B cell (primary cell): ENCODE measurements around the gene FYCO1.

Experiments used
- EZH2 ChIP-seq: IDR thresholded peaks from 2 replicates; pipeline ENCODE4 v1.6.1; 2012; ENCODE audit warnings: borderline replicate concordance, low read depth, mild to moderate bottlenecking, moderate library complexity, low read length; ENCODE audit not compliant: insufficient read depth, poor library complexity, severe bottlenecking
- TF ChIP-seq, protein P1 (sequence below): fragments of 200-600 bp; IDR thresholded peaks from one replicate; pipeline ENCODE4 v1.8.0; 2022; ENCODE audit warnings: antibody characterized with exemption, mild to moderate bottlenecking

- TF ChIP-seq, protein P1, sequence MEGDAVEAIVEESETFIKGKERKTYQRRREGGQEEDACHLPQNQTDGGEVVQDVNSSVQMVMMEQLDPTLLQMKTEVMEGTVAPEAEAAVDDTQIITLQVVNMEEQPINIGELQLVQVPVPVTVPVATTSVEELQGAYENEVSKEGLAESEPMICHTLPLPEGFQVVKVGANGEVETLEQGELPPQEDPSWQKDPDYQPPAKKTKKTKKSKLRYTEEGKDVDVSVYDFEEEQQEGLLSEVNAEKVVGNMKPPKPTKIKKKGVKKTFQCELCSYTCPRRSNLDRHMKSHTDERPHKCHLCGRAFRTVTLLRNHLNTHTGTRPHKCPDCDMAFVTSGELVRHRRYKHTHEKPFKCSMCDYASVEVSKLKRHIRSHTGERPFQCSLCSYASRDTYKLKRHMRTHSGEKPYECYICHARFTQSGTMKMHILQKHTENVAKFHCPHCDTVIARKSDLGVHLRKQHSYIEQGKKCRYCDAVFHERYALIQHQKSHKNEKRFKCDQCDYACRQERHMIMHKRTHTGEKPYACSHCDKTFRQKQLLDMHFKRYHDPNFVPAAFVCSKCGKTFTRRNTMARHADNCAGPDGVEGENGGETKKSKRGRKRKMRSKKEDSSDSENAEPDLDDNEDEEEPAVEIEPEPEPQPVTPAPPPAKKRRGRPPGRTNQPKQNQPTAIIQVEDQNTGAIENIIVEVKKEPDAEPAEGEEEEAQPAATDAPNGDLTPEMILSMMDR = no peak
- no peak for TF ChIP-seq EZH2
Measured at GRCh38 chr3:45993421-45994027, 2.1 kb downstream of the FYCO1 start.
